CD14-positive monocyte (primary cell): ENCODE data around the gene PLEKHH3. TPM values are rescaled to one million over a fixed set of nuclear protein-coding genes. Genes with fewer than 3 reads are reported as not detected.

ENCODE experiments used
- DNase-seq, 3 donors: peaks; one replicate each; pipeline ENCODE4 v3.0.0-alpha.2; 2011 to 2022
- H2AFZ ChIP-seq: 2 replicates; pipeline ENCODE4 v1.6.0; 2012; ENCODE audit warnings: mild to moderate bottlenecking, low read depth, low read length, inconsistent platforms; ENCODE audit not compliant: insufficient read depth, poor library complexity, severe bottlenecking
- H3K27ac ChIP-seq, 2 donors: 1 replicate in 1 of 2; 2 replicates in 1 of 2; pipeline ENCODE4 v1.5.1; 2012 to 2013; ENCODE audit warnings: low read length in 2 of 2, control low read depth in 1 of 2, inconsistent platforms in 1 of 2, low read depth in 1 of 2, mild to moderate bottlenecking in 1 of 2
- H3K27me3 ChIP-seq, 2 donors: one replicate each; pipeline versions ENCODE4 v1.6.0 to v1.6.1; 2011 to 2013; ENCODE audit warnings: low read length in 2 of 2; ENCODE audit not compliant: control insufficient read depth in 2 of 2, insufficient read depth in 2 of 2
- H3K36me3 ChIP-seq, 2 donors: replicated peaks in 1 of 2; 1 replicate in 1 of 2; 2 replicates in 1 of 2; pipeline versions ENCODE4 v1.5.1 to v1.6.1; 2012 to 2013; ENCODE audit warnings: low read length in 2 of 2, control low read depth in 1 of 2, inconsistent platforms in 1 of 2, mild to moderate bottlenecking in 1 of 2; ENCODE audit not compliant: insufficient read depth in 2 of 2, control insufficient read depth in 1 of 2
- H3K4me1 ChIP-seq, 2 donors: 1 replicate in 1 of 2; 2 replicates in 1 of 2; pipeline versions ENCODE4 v1.5.1 to v1.6.1; 2012 to 2013; ENCODE audit warnings: low read length in 2 of 2, control low read depth in 1 of 2, inconsistent platforms in 1 of 2, mild to moderate bottlenecking in 1 of 2, moderate library complexity in 1 of 2; ENCODE audit not compliant: insufficient read depth in 2 of 2, control insufficient read depth in 1 of 2
- H3K4me2 ChIP-seq: replicated peaks from 2 replicates; pipeline ENCODE3; 2012; ENCODE audit warnings: low read length, moderate library complexity, mild to moderate bottlenecking; ENCODE audit not compliant: poor library complexity, severe bottlenecking; ENCODE audit errors: extremely low read depth
- H3K4me3 ChIP-seq, 3 experiments: fragments of 200-600 bp in 1 of 3; sonication (generic) in 1 of 3; replicated peaks in 1 of 3; 1 replicate in 2 of 3; 2 replicates in 1 of 3; pipeline ENCODE4 v1.5.1; 2011 to 2013; ENCODE audit warnings: low read length in 3 of 3, mild to moderate bottlenecking in 3 of 3, control low read depth in 2 of 3, low read depth in 2 of 3, inconsistent platforms in 1 of 3, moderate library complexity in 1 of 3
- H3K79me2 ChIP-seq: 2 replicates; pipeline ENCODE4 v1.6.0; 2012; ENCODE audit warnings: mild to moderate bottlenecking, control low read depth, inconsistent platforms, low read length, moderate library complexity; ENCODE audit not compliant: insufficient read depth
- H3K9ac ChIP-seq: 2 replicates; pipeline ENCODE4 v1.6.0; 2017; ENCODE audit warnings: low read length, mild to moderate bottlenecking; ENCODE audit not compliant: insufficient read depth, poor library complexity, severe bottlenecking
- H3K9me3 ChIP-seq, 2 donors: replicated peaks in 1 of 2; 1 replicate in 1 of 2; 2 replicates in 1 of 2; pipeline versions ENCODE4 v1.5.1 to v1.6.1; 2012 to 2013; ENCODE audit warnings: low read length in 2 of 2, control low read depth in 1 of 2; ENCODE audit not compliant: control insufficient read depth in 1 of 2, insufficient read depth in 1 of 2
- H4K20me1 ChIP-seq: 2 replicates; pipeline ENCODE4 v1.6.0; 2012; ENCODE audit warnings: mild to moderate bottlenecking, low read length, control low read depth, moderate library complexity; ENCODE audit not compliant: insufficient read depth
- H3K27ac Mint-ChIP-seq, 7 donors: one replicate each; pipeline ENCODE4 v1.8.0; 2020; ENCODE audit warnings: mild to moderate bottlenecking in 7 of 7, mixed read lengths in 7 of 7, moderate library complexity in 6 of 7, inconsistent platforms in 2 of 7
- H3K27me3 Mint-ChIP-seq, 3 donors: one replicate each; pipeline ENCODE4 v1.8.0; 2021 to 2022; ENCODE audit warnings: low read depth in 3 of 3, mild to moderate bottlenecking in 3 of 3, mixed read lengths in 3 of 3, moderate library complexity in 3 of 3, inconsistent platforms in 1 of 3
- H3K36me3 Mint-ChIP-seq, 2 donors: one replicate each; pipeline ENCODE4 v1.8.0; 2020; ENCODE audit warnings: mixed read lengths in 2 of 2, inconsistent platforms in 1 of 2, mild to moderate bottlenecking in 1 of 2
- H3K4me1 Mint-ChIP-seq: one replicate; pipeline ENCODE4 v1.8.0; 2020; ENCODE audit warnings: mild to moderate bottlenecking, mixed read lengths
- H3K4me3 Mint-ChIP-seq, 2 donors: one replicate each; pipeline ENCODE4 v1.8.0; 2020; ENCODE audit warnings: mild to moderate bottlenecking in 2 of 2, mixed read lengths in 2 of 2, moderate library complexity in 1 of 2
- H3K9me3 Mint-ChIP-seq, 7 donors: one replicate each; pipeline ENCODE4 v1.8.0; 2020 to 2022; ENCODE audit warnings: mixed read lengths in 7 of 7, mild to moderate bottlenecking in 6 of 7, moderate library complexity in 6 of 7, inconsistent platforms in 2 of 7
- CTCF ChIP-seq: fragments of 200-600 bp; IDR thresholded peaks from one replicate; pipeline ENCODE4 v1.8.0; 2022; ENCODE audit warnings: antibody characterized with exemption, mild to moderate bottlenecking
- WGBS: methylation state at CpG from one replicate; pipeline ENCODE4 v1.1.5; 2013; ENCODE audit warnings: missing lambda C conversion rate; ENCODE audit not compliant: insufficient coverage; 5-methylcytosine and 5-hydroxymethylcytosine counted together
- intact Hi-C, 2 donors: fragments of 100-400 bp; cut with micrococcal nuclease; formaldehyde crosslinking; loops; one replicate each; pipeline versions ENCODE4 v1.15.0 to v1.15.1; 2023
- polyA plus RNA-seq, 3 donors: library from polyadenylated mRNA; depleted of rRNA in 1 of 3; unstranded in 2 of 3; stranded (reverse) in 1 of 3; fragments of 300-500 nt in 2 of 3; fragments of >200 nt in 1 of 3; fragmentation: Illumina TruSeq in 2 of 3; gene quantifications; 1 replicate in 2 of 3; 2 replicates in 1 of 3; pipeline ENCODE4 v1.2.3, GENCODE V29; 2012 to 2021

PLEKHH3 gene
- polyA plus RNA-seq, 3 donors: 0.38 to 0.43 (median 0.41) TPM

- Mint-ChIP-seq H3K4me3 (peak overlapping the region in 1 of 2 donors; percentile 42), H3K36me3 (peaks cover 18 to 24% of the 10 kb centered on the region in 2 donors), H3K9me3 (peaks cover 0 to 27% (median 14%) of the 10 kb centered on the region in 7 donors), H3K27ac (no peak overlapping the region), H3K4me1 (peaks cover 50% of the 10 kb centered on the region), H3K27me3 (peaks cover 62 to 82% (median 76%) of the 10 kb centered on the region in 3 donors)
- H3K4me2 ChIP-seq: peak overlapping the region; percentile 57
- intact Hi-C loops: no loop called here
- H3K9me3 ChIP-seq: peaks cover 3 to 17% of the 10 kb centered on the region in 2 donors
- DNase-seq: no peak
- H3K27me3 ChIP-seq: peaks cover 41 to 72% of the 10 kb centered on the region in 2 donors
- H3K4me3 ChIP-seq: peak overlapping the region in 1 of 3 experiments; percentile 75
- no peaks in the 10 kb centered on the region for H4K20me1 ChIP-seq
- H3K9ac ChIP-seq: no peak overlapping the region
- WGBS: 49% methylated on average over 12 of the region's 30 CpGs
- peak overlapping the region; percentile 29 for H2AFZ ChIP-seq
- no peaks in the 10 kb centered on the region for H3K79me2 ChIP-seq
- no peak overlapping the region for H3K27ac ChIP-seq
- no peak for TF ChIP-seq CTCF
- H3K4me1 ChIP-seq: peaks cover 53 to 66% of the 10 kb centered on the region in 2 donors
- no peaks in the 10 kb centered on the region for H3K36me3 ChIP-seq
These were observed 3.4 kb downstream of the PLEKHH3 start for GRCh38 chr17:42673266-42673884.

- Histone ChIP-seq H3K79me2 (no peaks in the 10 kb centered on the region), H3K9me3 (peaks cover 3 to 17% of the 10 kb centered on the region in 2 donors), H3K4me3 (no peak overlapping the region), H3K4me2 (no peak overlapping the region), H2AFZ (no peak overlapping the region), H4K20me1 (no peaks in the 10 kb centered on the region), H3K27ac (no peak overlapping the region), H3K27me3 (peaks cover 41 to 72% of the 10 kb centered on the region in 2 donors), H3K36me3 (no peaks in the 10 kb centered on the region), H3K4me1 (peaks cover 43 to 56% of the 10 kb centered on the region in 2 donors), H3K9ac (no peak overlapping the region)
- no peak for DNase-seq
- peaks cover 62 to 83% (median 75%) of the 10 kb centered on the region in 3 donors for H3K27me3 Mint-ChIP-seq
- H3K27ac Mint-ChIP-seq: no peak overlapping the region
- H3K9me3 Mint-ChIP-seq: peaks cover 0 to 27% (median 14%) of the 10 kb centered on the region in 7 donors
- no peak for TF ChIP-seq CTCF
- intact Hi-C loops: no loop called here
- WGBS: 80% methylated on average over 27 of the region's 28 CpGs
- H3K4me1 Mint-ChIP-seq: peaks cover 41% of the 10 kb centered on the region
- peak overlapping the region in 1 of 2 donors; percentile 89 for H3K4me3 Mint-ChIP-seq
- H3K36me3 Mint-ChIP-seq: peaks cover 20 to 26% of the 10 kb centered on the region in 2 donors
These were observed 4.8 kb downstream of the PLEKHH3 start for GRCh38 chr17:42672038-42672437.
